IMR-90 (cell line): Measurements from ENCODE around the gene FBXO4. TPM values are rescaled to one million over a fixed set of nuclear protein-coding genes. Genes with fewer than 3 reads are reported as not detected.
A peak's percentile ranks its signal among the peaks of the same experiment; 100 is the strongest.

Source experiments
- ATAC-seq: fragments of 200-7000 bp; cut with Tn5 transposase; 2 replicates; pipeline ENCODE4 v1.9.1; 2020; ENCODE audit warnings: low read depth, mild to moderate bottlenecking, moderate library complexity
- BruUV-seq: library from RNA; stranded (reverse); fragments of 400-500 nt; replicated peaks from 2 replicates; lab custom pipeline; 2021; lab: Mats Ljungman, UMichigan
- CTCF ChIA-PET: fragments of 300-600 bp; formaldehyde crosslinking; extraction: SDS; loops from one replicate; lab custom pipeline; 2021; ENCODE audit warnings: antibody characterized with exemption; lab: Yijun Ruan, JAX
- POLR2A ChIA-PET: fragments of 300-600 bp; sonication (Branson Sonifier 250); formaldehyde crosslinking; loops from one replicate; lab custom pipeline; 2022; ENCODE audit warnings: antibody characterized with exemption; ENCODE audit not compliant: unreplicated experiment; lab: Charles Lee
- DNase-seq: peaks from one replicate; pipeline ENCODE4 v3.0.0; 2013
- H2AFZ ChIP-seq: replicated peaks from 2 replicates; pipeline ENCODE3; 2013; ENCODE audit warnings: low read length, mild to moderate bottlenecking; ENCODE audit not compliant: poor library complexity
- H2AK5ac ChIP-seq: 2 replicates; pipeline ENCODE4 v1.6.1; 2013; ENCODE audit warnings: low read depth, low read length, inconsistent platforms
- H2AK9ac ChIP-seq: replicated peaks from 2 replicates; pipeline ENCODE3; 2013; ENCODE audit warnings: mild to moderate bottlenecking, low read depth, low read length, moderate library complexity; ENCODE audit not compliant: poor library complexity
- H2BK120ac ChIP-seq: 2 replicates; pipeline ENCODE4 v1.6.1; 2013; ENCODE audit warnings: low read depth, low read length, inconsistent platforms
- H2BK15ac ChIP-seq: 3 replicates; pipeline ENCODE4 v1.6.1; 2013; ENCODE audit warnings: low read depth, low read length, inconsistent platforms
- H2BK20ac ChIP-seq: 2 replicates; pipeline ENCODE4 v1.6.1; 2013; ENCODE audit warnings: low read depth, mild to moderate bottlenecking, inconsistent platforms, low read length, moderate library complexity
- H2BK5ac ChIP-seq: 2 replicates; pipeline ENCODE4 v1.6.1; 2013; ENCODE audit warnings: mild to moderate bottlenecking, low read depth, low read length, inconsistent platforms; ENCODE audit not compliant: poor library complexity, severe bottlenecking
- H3K14ac ChIP-seq: replicated peaks from 2 replicates; pipeline ENCODE4 v1.6.1; 2013; ENCODE audit warnings: low read depth, low read length, inconsistent platforms
- H3K18ac ChIP-seq: 2 replicates; pipeline ENCODE4 v1.6.1; 2013; ENCODE audit warnings: low read depth, low read length, control low read depth
- H3K23ac ChIP-seq: 2 replicates; pipeline ENCODE4 v1.6.1; 2013; ENCODE audit warnings: low read depth, low read length, inconsistent platforms
- H3K27ac ChIP-seq: 2 replicates; pipeline ENCODE4 v1.5.1; 2013; ENCODE audit warnings: mild to moderate bottlenecking, control low read depth, low read length; ENCODE audit not compliant: insufficient read depth
- H3K27me3 ChIP-seq: 2 replicates; pipeline ENCODE4 v1.6.1; 2013; ENCODE audit warnings: low read length; ENCODE audit not compliant: control insufficient read depth, insufficient read depth
- H3K36me3 ChIP-seq: 2 replicates; pipeline ENCODE4 v1.6.1; 2013; ENCODE audit warnings: low read length, mixed read lengths; ENCODE audit not compliant: control insufficient read depth, insufficient read depth
- H3K4ac ChIP-seq: 2 replicates; pipeline ENCODE4 v1.6.1; 2013; ENCODE audit warnings: low read depth, low read length, inconsistent platforms
- H3K4me1 ChIP-seq: 2 replicates; pipeline ENCODE4 v1.6.1; 2013; ENCODE audit warnings: low read length, mixed read lengths; ENCODE audit not compliant: control insufficient read depth, insufficient read depth
- H3K4me2 ChIP-seq: 2 replicates; pipeline ENCODE4 v1.6.1; 2013; ENCODE audit warnings: low read depth, mild to moderate bottlenecking, control low read depth, low read length, moderate library complexity
- H3K4me3 ChIP-seq: 2 replicates; pipeline ENCODE4 v1.5.1; 2013; ENCODE audit warnings: low read depth, mild to moderate bottlenecking, control low read depth, low read length, moderate library complexity; ENCODE audit not compliant: insufficient read depth
- H3K56ac ChIP-seq: 2 replicates; pipeline ENCODE4 v1.6.1; 2013; ENCODE audit warnings: low read length, inconsistent platforms; ENCODE audit not compliant: insufficient read depth; ENCODE audit errors: extremely low read depth
- H3K79me1 ChIP-seq, 2 experiments: 2 replicates each; pipeline ENCODE4 v1.6.1; 2013; ENCODE audit warnings: low read length in 2 of 2, inconsistent platforms in 1 of 2, low read depth in 1 of 2
- H3K9ac ChIP-seq: 2 replicates; pipeline ENCODE4 v1.6.1; 2013; ENCODE audit warnings: low read depth, low read length, control low read depth
- H3K9me1 ChIP-seq: 2 replicates; pipeline ENCODE4 v1.6.1; 2013; ENCODE audit warnings: low read length, inconsistent platforms; ENCODE audit not compliant: insufficient read depth
- H3K9me3 ChIP-seq: 2 replicates; pipeline ENCODE4 v1.6.1; 2013; ENCODE audit warnings: low read length; ENCODE audit not compliant: control insufficient read depth, insufficient read depth
- H4K20me1 ChIP-seq: 2 replicates; pipeline ENCODE4 v1.6.1; 2013; ENCODE audit warnings: low read length, inconsistent platforms; ENCODE audit not compliant: insufficient read depth
- H4K5ac ChIP-seq: 2 replicates; pipeline ENCODE4 v1.6.1; 2013; ENCODE audit warnings: mild to moderate bottlenecking, low read depth, low read length, control low read depth
- H4K8ac ChIP-seq, 2 experiments: 2 replicates each; pipeline ENCODE4 v1.6.1; 2013; ENCODE audit warnings: low read depth in 2 of 2, low read length in 2 of 2, control low read depth in 1 of 2, inconsistent platforms in 1 of 2
- H4K91ac ChIP-seq: 2 replicates; pipeline ENCODE4 v1.6.1; 2013; ENCODE audit warnings: low read depth, low read length, inconsistent platforms; ENCODE audit not compliant: insufficient read depth
- BHLHE40 ChIP-seq: fragments of 150-350 bp; IDR thresholded peaks from 2 replicates; pipeline ENCODE4 v1.6.1; 2016; ENCODE audit warnings: mild to moderate bottlenecking, low read depth, low read length
- CEBPB ChIP-seq: IDR thresholded peaks from 2 replicates; pipeline ENCODE4 v1.6.1; 2012; ENCODE audit warnings: low read depth, low read length, improper control_type of control experiment
- CHD1 ChIP-seq: IDR thresholded peaks from 2 replicates; pipeline ENCODE4 v1.6.1; 2012; ENCODE audit warnings: low read depth, low read length, improper control_type of control experiment
- CTCF ChIP-seq: conservative IDR thresholded peaks from 2 replicates; pipeline ENCODE4 v1.5.1; 2012; ENCODE audit warnings: mild to moderate bottlenecking, low read depth, low read length, improper control_type of control experiment
- FOS ChIP-seq: fragments of 150-350 bp; IDR thresholded peaks from 2 replicates; pipeline ENCODE4 v1.6.1; 2016; ENCODE audit warnings: low read depth, low read length
- MAFK ChIP-seq: IDR thresholded peaks from 2 replicates; pipeline ENCODE4 v1.6.1; 2012; ENCODE audit warnings: low read depth, low read length, improper control_type of control experiment
- MAZ ChIP-seq: IDR thresholded peaks from 2 replicates; pipeline ENCODE4 v1.6.1; 2012; ENCODE audit warnings: low read depth, mild to moderate bottlenecking, low read length, improper control_type of control experiment, moderate library complexity, borderline replicate concordance
- MXI1 ChIP-seq: IDR thresholded peaks from 2 replicates; pipeline ENCODE4 v1.6.1; 2012; ENCODE audit warnings: low read depth, mild to moderate bottlenecking, low read length, moderate library complexity, borderline replicate concordance
- NFE2L2 ChIP-seq: fragments of 150-350 bp; IDR thresholded peaks from 2 replicates; pipeline ENCODE4 v1.6.1; 2016; ENCODE audit warnings: low read depth, mild to moderate bottlenecking, low read length
- POLR2A ChIP-seq: IDR thresholded peaks from 2 replicates; pipeline ENCODE4 v1.6.1; 2012; ENCODE audit warnings: mild to moderate bottlenecking, low read depth, low read length
- RAD21 ChIP-seq: IDR thresholded peaks from 2 replicates; pipeline ENCODE4 v1.6.1; 2012; ENCODE audit warnings: low read length, improper control_type of control experiment
- RCOR1 ChIP-seq: IDR thresholded peaks from 2 replicates; pipeline ENCODE4 v1.6.1; 2012; ENCODE audit warnings: mild to moderate bottlenecking, low read length, improper control_type of control experiment; ENCODE audit not compliant: insufficient replicate concordance
- RFX5 ChIP-seq: IDR thresholded peaks from 2 replicates; pipeline ENCODE4 v1.8.0; 2012; ENCODE audit warnings: low read depth, mild to moderate bottlenecking, low read length, moderate library complexity
- USF2 ChIP-seq: fragments of 150-350 bp; IDR thresholded peaks from 2 replicates; pipeline ENCODE4 v1.6.1; 2017; ENCODE audit warnings: mild to moderate bottlenecking, antibody characterized with exemption, low read length, low read depth
- WGBS, 2 experiments: methylation state at CpG; one replicate each; pipeline versions ENCODE4 v1.1.5 to v1.1.7; 2013; ENCODE audit warnings: missing lambda C conversion rate in 2 of 2; ENCODE audit not compliant: insufficient read length in 1 of 2; ENCODE audit errors: extremely low coverage in 2 of 2; 5-methylcytosine and 5-hydroxymethylcytosine counted together
- dilution Hi-C: fragments of 300-500 bp; cut with HindIII; formaldehyde crosslinking; loops from one replicate; pipeline ENCODE4 v1.14.3; 2018; ENCODE audit warnings: low sequenced_read_pairs; ENCODE audit not compliant: unreplicated experiment
- in situ Hi-C: fragments of 300-500 bp; cut with MboI; formaldehyde crosslinking; loops from 3 replicates; pipeline ENCODE4 v1.14.3; 2019; ENCODE audit warnings: low sequenced_read_pairs, inconsistent platforms, mixed read lengths
- intact Hi-C: fragments of 100-400 bp; cut with micrococcal nuclease; formaldehyde crosslinking; loops from 2 replicates; pipeline ENCODE4 v1.10.0; 2022
- polyA plus RNA-seq, 3 experiments: library from polyadenylated mRNA; depleted of rRNA; stranded (reverse); fragments of >200 nt; gene quantifications; 2 replicates each; pipeline ENCODE4 v1.2.3, GENCODE V29; 2012; ENCODE audit warnings: low replicate concordance in 1 of 3
- total RNA-seq: library from RNA; depleted of rRNA; stranded (reverse); fragments of >200 nt; gene quantifications from 2 replicates; pipeline ENCODE4 v1.2.3, GENCODE V29; 2012

FBXO4 gene
- total and polyA plus RNA-seq, 2 of the 4 experiments (the other 2 are of a cell fraction) = 3.5 to 4.1 TPM

GRCh38 chr5:41903892-41904799 lies 20.9 kb upstream of the FBXO4 start, which contains the start of gene RIMOC1:
Gene RIMOC1, plus strand, starts transcription at chr5:41904344. Its CDS starts 24 bp downstream, at chr5:41904368.
- 0% methylated on average over 1 of the region's 55 CpGs; no CpG with 5 or more reads in 1 of the 2 experiments for WGBS, 2 experiments
- peak within 1 kb of the TSS; percentile 91 for H3K14ac ChIP-seq
- H2BK120ac ChIP-seq = peak within 1 kb of the TSS; percentile 7; the same call in 1 of the 2 replicates
- H2BK15ac ChIP-seq = no peak within 1 kb of the TSS
- H2AFZ ChIP-seq = peak within 1 kb of the TSS; percentile 95
- peak within 1 kb of the TSS; percentile 83 for H3K23ac ChIP-seq
- peak within 1 kb of the TSS; percentile 86 for H3K4me2 ChIP-seq
- H3K18ac ChIP-seq = peak within 1 kb of the TSS; percentile 58; the same call in 1 of the 2 replicates
- peak; percentile 99 for ATAC-seq
- dilution Hi-C loops = no loop called here
- peak within 1 kb of the TSS; percentile 87 for H3K4me3 ChIP-seq
- peak within 1 kb of the TSS; percentile 90 for H3K27ac ChIP-seq
- in situ Hi-C loops = no loop called here
- H2AK5ac ChIP-seq = peak within 1 kb of the TSS; percentile 60; the same call in 1 of the 2 replicates
- H4K5ac ChIP-seq = peak within 1 kb of the TSS; percentile 80
- peak within 1 kb of the TSS; percentile 79 for H3K4ac ChIP-seq
- H3K4me1 ChIP-seq = no peaks in the 10 kb centered on the region; the same call in 1 of the 2 replicates
- no peaks in the 10 kb centered on the region; the same call in 1 of the 2 replicates for H3K9me1 ChIP-seq
- peak within 1 kb of the TSS; percentile 68 for H4K91ac ChIP-seq
- peak within 1 kb of the TSS; percentile 94 for H3K9ac ChIP-seq
- CTCF ChIA-PET = interaction anchor here (0.8 kb wide), 1 partner anchor 26 kb away, joined by 3 read pairs; no protein-coding TSS in a partner anchor
- POLR2A ChIA-PET = interaction anchor here (0.5 to 0.7 kb wide), 2 partner anchors 22 to 24 kb away, joined by 3 to 4 read pairs; no protein-coding TSS in a partner anchor
- peaks cover 11 to 19% of the 10 kb centered on the region in 2 experiments; a peak in 2 of 4 replicates for H3K79me1 ChIP-seq
- intact Hi-C loops = loop anchor here (1.0 to 5.0 kb wide), 3 partner anchors 21 to 1138 kb away; partner anchors contain the start of genes ANXA2R and FBXO4
- peak within 1 kb of the TSS; percentile 75 for H2BK5ac ChIP-seq
- peaks cover 4% of the 10 kb centered on the region for H3K36me3 ChIP-seq
- H3K27me3 ChIP-seq = no peaks in the 10 kb centered on the region
- BruUV-seq = no TSS peak
- H4K8ac ChIP-seq = peak within 1 kb of the TSS; percentile 66 to 87
- no peak within 1 kb of the TSS for H2BK20ac ChIP-seq
- peak within 1 kb of the TSS; percentile 89 for H2AK9ac ChIP-seq
- peak within 1 kb of the TSS; percentile 59; the same call in 1 of the 2 replicates for H3K56ac ChIP-seq
- DNase-seq = peak; percentile 100
- no peaks in the 10 kb centered on the region for H3K9me3 ChIP-seq
- H4K20me1 ChIP-seq = no peaks in the 10 kb centered on the region; the same call in 1 of the 2 replicates
- peak; percentile 81 for TF ChIP-seq CHD1
- TF ChIP-seq USF2 = peak; percentile 99
- TF ChIP-seq RFX5 = peak; percentile 55; the same call in 1 of the 2 replicates
- peak; percentile 97 for TF ChIP-seq POLR2A
- no peak for TF ChIP-seq MAFK
- TF ChIP-seq CEBPB = no peak
- no peak for TF ChIP-seq NFE2L2
- TF ChIP-seq CTCF = no peak
- TF ChIP-seq FOS = peak; percentile 64; the same call in 1 of the 2 replicates
- peak; percentile 55; the same call in 1 of the 2 replicates for TF ChIP-seq MAZ
- peak; percentile 52; the same call in 1 of the 2 replicates for TF ChIP-seq MXI1
- TF ChIP-seq RAD21 = no peak
- peak; percentile 95 for TF ChIP-seq BHLHE40
- no peak for TF ChIP-seq RCOR1
